WTC11 (cell line): ENCODE data around the gene FHL1. TPM values are rescaled to one million over a fixed set of nuclear protein-coding genes. Genes with fewer than 3 reads are reported as not detected.

Experiments
- ATAC-seq: fragments of 200-7000 bp; cut with Tn5 transposase; 2 replicates; pipeline ENCODE4 v1.10.0; 2021; ENCODE audit warnings: mild to moderate bottlenecking, moderate library complexity
- CTCF ChIA-PET: fragments of 300-600 bp; sonication (Branson Sonifier 250); formaldehyde crosslinking; loops from one replicate; lab custom pipeline; 2021; ENCODE audit warnings: antibody characterized with exemption; lab: Charles Lee
- POLR2A ChIA-PET: fragments of 350-600 bp; sonication (Branson Sonifier 250); formaldehyde crosslinking; loops from one replicate; lab custom pipeline; 2021; ENCODE audit warnings: antibody characterized with exemption; lab: Charles Lee
- DNase-seq: peaks from one replicate; pipeline ENCODE4 v3.0.0; 2021; ENCODE audit warnings: low spot score
- H3K27ac Mint-ChIP-seq: 2 replicates; pipeline ENCODE4 v1.8.0; 2021; ENCODE audit warnings: mixed read lengths
- H3K27me3 Mint-ChIP-seq: 2 replicates; pipeline ENCODE4 v1.8.0; 2021; ENCODE audit warnings: low read depth, mild to moderate bottlenecking, moderate library complexity, mixed read lengths
- H3K36me3 Mint-ChIP-seq: 2 replicates; pipeline ENCODE4 v1.8.0; 2021; ENCODE audit warnings: mixed read lengths
- H3K4me1 Mint-ChIP-seq: 2 replicates; pipeline ENCODE4 v1.8.0; 2022; ENCODE audit warnings: mixed read lengths
- H3K4me3 Mint-ChIP-seq: 2 replicates; pipeline ENCODE4 v1.8.0; 2021; ENCODE audit warnings: mild to moderate bottlenecking, moderate library complexity, mixed read lengths
- H3K9me3 Mint-ChIP-seq: 2 replicates; pipeline ENCODE4 v1.8.0; 2021; ENCODE audit warnings: mixed read lengths
- ATF1 ChIP-seq: sonication (generic); formaldehyde crosslinking; IDR thresholded peaks from 2 replicates; pipeline ENCODE4 v1.8.1; 2023; ENCODE audit warnings: mild to moderate bottlenecking, moderate library complexity, missing genetic modification reagents
- CBFB ChIP-seq: sonication (generic); formaldehyde crosslinking; IDR thresholded peaks from 2 replicates; pipeline ENCODE4 v1.8.1; 2022; ENCODE audit warnings: mild to moderate bottlenecking, low read depth, missing genetic modification reagents
- CREB1 ChIP-seq: sonication (generic); formaldehyde crosslinking; IDR thresholded peaks from 2 replicates; pipeline ENCODE4 v1.8.0; 2023; ENCODE audit warnings: mild to moderate bottlenecking, missing genetic modification reagents
- E2F4 ChIP-seq: sonication (generic); formaldehyde crosslinking; IDR thresholded peaks from 2 replicates; pipeline ENCODE4 v1.8.1; 2022; ENCODE audit warnings: low read depth, mild to moderate bottlenecking, moderate library complexity, missing genetic modification reagents, borderline replicate concordance
- ESRRA ChIP-seq: sonication (generic); formaldehyde crosslinking; IDR thresholded peaks from 2 replicates; pipeline ENCODE4 v1.8.1; 2022; ENCODE audit warnings: mild to moderate bottlenecking, missing genetic modification reagents, borderline replicate concordance
- FOXJ3 ChIP-seq: sonication (generic); formaldehyde crosslinking; IDR thresholded peaks from 2 replicates; pipeline ENCODE4 v1.9.0; 2021; ENCODE audit warnings: missing genetic modification reagents, mild to moderate bottlenecking, borderline replicate concordance
- MAX ChIP-seq: sonication (generic); formaldehyde crosslinking; IDR thresholded peaks from 2 replicates; pipeline ENCODE4 v1.8.0; 2022; ENCODE audit warnings: mild to moderate bottlenecking, missing genetic modification reagents
- SMAD3 ChIP-seq: sonication (generic); formaldehyde crosslinking; IDR thresholded peaks from 2 replicates; pipeline ENCODE4 v1.8.0; 2022; ENCODE audit warnings: missing genetic modification reagents, mild to moderate bottlenecking, borderline replicate concordance
- TEAD4 ChIP-seq: sonication (generic); formaldehyde crosslinking; IDR thresholded peaks from 2 replicates; pipeline ENCODE4 v1.8.0; 2022; ENCODE audit warnings: mild to moderate bottlenecking, missing genetic modification reagents
- USF1 ChIP-seq: sonication (generic); formaldehyde crosslinking; IDR thresholded peaks from 2 replicates; pipeline ENCODE4 v1.8.0; 2022; ENCODE audit warnings: mild to moderate bottlenecking, missing genetic modification reagents
- ZBTB21 ChIP-seq: sonication (generic); formaldehyde crosslinking; IDR thresholded peaks from 2 replicates; pipeline ENCODE4 v1.8.1; 2023; ENCODE audit warnings: mild to moderate bottlenecking, missing genetic modification reagents, borderline replicate concordance
- ZNF219 ChIP-seq: sonication (generic); formaldehyde crosslinking; IDR thresholded peaks from 2 replicates; pipeline ENCODE4 v1.8.0; 2023; ENCODE audit warnings: missing genetic modification reagents, mild to moderate bottlenecking, borderline replicate concordance
- ZNF396 ChIP-seq: fragments of 250-450 bp; sonication (Bioruptor Pico); IDR thresholded peaks from 2 replicates; pipeline ENCODE4 v1.8.0; 2021; ENCODE audit warnings: mild to moderate bottlenecking, moderate library complexity, borderline replicate concordance
- ZNF416 ChIP-seq: fragments of 250-450 bp; sonication (Bioruptor Pico); IDR thresholded peaks from 2 replicates; pipeline ENCODE4 v1.9.0; 2021; ENCODE audit warnings: mild to moderate bottlenecking, inconsistent platforms
- ZNF512 ChIP-seq: sonication (generic); formaldehyde crosslinking; IDR thresholded peaks from 2 replicates; pipeline ENCODE4 v1.8.1; 2022; ENCODE audit warnings: missing genetic modification reagents, borderline replicate concordance
- ZSCAN18 ChIP-seq: fragments of 250-450 bp; sonication (Bioruptor Pico); IDR thresholded peaks from 2 replicates; pipeline ENCODE4 v2.1.2; 2022; ENCODE audit warnings: mild to moderate bottlenecking, moderate library complexity
- total RNA-seq: library from RNA; stranded (reverse); gene quantifications from 3 replicates; pipeline ENCODE4 v1.2.3, GENCODE V29; 2021
- TF ChIP-seq, protein P1 (sequence below): sonication (generic); formaldehyde crosslinking; IDR thresholded peaks from 2 replicates; pipeline ENCODE4 v1.8.1; 2022; ENCODE audit warnings: low read depth, missing genetic modification reagents, borderline replicate concordance
- TF ChIP-seq, protein P2 (sequence below): sonication (generic); formaldehyde crosslinking; IDR thresholded peaks from 2 replicates; pipeline ENCODE4 v1.8.1; 2022; ENCODE audit warnings: mild to moderate bottlenecking, moderate library complexity, missing genetic modification reagents
- TF ChIP-seq, protein P3 (sequence below): sonication (generic); formaldehyde crosslinking; IDR thresholded peaks from 2 replicates; pipeline ENCODE4 v1.8.1; 2023; ENCODE audit warnings: mild to moderate bottlenecking, missing genetic modification reagents
- TF ChIP-seq, protein P4 (sequence below): fragments of 250-450 bp; sonication (Bioruptor Pico); IDR thresholded peaks from 2 replicates; pipeline ENCODE4 v1.9.0; 2021; ENCODE audit warnings: mild to moderate bottlenecking

FHL1 gene
- total RNA-seq, 1 experiment from 2014 or later = 43.5 TPM

DNA sequence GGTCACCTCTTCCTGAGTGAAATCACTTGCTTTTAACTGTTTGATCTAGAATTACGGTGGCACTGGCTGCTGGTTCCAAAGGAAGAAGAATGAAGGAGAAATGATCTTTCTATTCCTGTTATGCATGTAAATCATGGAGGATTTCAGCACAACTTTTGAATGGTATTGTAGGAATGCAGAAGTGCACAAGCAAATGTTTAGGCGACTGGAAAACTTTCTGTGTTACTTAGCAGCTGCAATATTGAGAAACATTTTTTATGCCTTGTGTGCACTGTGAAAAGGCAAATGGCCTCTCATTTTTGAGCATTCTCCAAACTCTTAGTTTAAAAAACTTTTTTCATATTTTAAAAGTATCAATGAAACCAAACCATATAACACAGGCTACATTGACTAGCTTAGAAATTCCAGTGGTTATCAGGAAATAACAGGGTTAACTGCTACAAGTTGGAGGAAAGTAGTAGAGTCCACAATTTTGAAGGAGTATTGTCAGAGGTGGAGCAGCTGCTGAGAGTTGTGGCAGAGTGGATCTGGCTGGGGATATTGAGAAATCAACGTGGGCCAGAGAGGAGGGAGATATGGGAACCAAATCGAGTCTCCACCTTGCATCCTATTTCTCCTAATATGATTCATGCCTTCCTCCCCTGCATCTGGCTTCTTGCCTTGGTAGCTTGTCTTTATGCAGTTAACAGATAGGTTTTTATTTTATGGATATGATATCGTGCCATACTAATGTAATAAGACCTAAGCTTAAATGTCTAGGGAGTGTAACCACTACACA, 32.0 kb upstream of the FHL1 start (continued):
- TF ChIP-seq USF1 (CRISPR knock-in tag) (no peak), CBFB (CRISPR knock-in tag) (no peak), SMAD3 (CRISPR knock-in tag) (no peak)
- TF ChIP-seq, protein P1, sequence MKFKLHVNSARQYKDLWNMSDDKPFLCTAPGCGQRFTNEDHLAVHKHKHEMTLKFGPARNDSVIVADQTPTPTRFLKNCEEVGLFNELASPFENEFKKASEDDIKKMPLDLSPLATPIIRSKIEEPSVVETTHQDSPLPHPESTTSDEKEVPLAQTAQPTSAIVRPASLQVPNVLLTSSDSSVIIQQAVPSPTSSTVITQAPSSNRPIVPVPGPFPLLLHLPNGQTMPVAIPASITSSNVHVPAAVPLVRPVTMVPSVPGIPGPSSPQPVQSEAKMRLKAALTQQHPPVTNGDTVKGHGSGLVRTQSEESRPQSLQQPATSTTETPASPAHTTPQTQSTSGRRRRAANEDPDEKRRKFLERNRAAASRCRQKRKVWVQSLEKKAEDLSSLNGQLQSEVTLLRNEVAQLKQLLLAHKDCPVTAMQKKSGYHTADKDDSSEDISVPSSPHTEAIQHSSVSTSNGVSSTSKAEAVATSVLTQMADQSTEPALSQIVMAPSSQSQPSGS (CRISPR knock-in tag) = no peak
- TF ChIP-seq, all 79 proteins: peak for 0

DNA sequence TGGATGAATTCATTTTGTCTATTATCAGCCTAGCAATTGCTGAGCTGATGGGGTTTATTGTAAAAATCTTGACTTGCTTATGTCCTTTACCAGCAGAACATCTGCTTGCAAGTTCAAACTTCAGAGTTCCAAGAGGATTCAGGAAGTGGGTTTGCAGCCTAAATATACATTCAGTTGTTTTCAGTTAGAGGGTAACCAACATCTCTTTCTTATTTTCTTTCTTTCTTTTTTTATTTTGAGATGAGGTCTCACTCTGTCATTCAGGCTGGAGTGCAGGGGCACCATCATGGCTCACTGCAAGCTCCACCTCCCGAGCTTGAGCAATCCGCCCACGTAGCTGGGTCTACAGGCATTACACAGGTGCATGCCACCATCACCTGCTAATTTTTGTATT, 31.4 kb upstream of the FHL1 start:
- no peaks in the 10 kb centered on the region for H3K4me1 Mint-ChIP-seq
- DNase-seq = no peak

GRCh38 chrX:136121788-136122187, 25.5 kb upstream of the FHL1 start:
- DNase-seq (no peak), ATAC-seq (no peak)
- POLR2A ChIA-PET = no interaction called here
- no peaks in the 10 kb centered on the region for H3K4me1 Mint-ChIP-seq
- no peak overlapping the region for H3K27ac Mint-ChIP-seq
- CTCF ChIA-PET = no interaction called here
- no peaks in the 10 kb centered on the region for H3K9me3 Mint-ChIP-seq
- no peak overlapping the region for H3K4me3 Mint-ChIP-seq
- H3K27me3 Mint-ChIP-seq = no peaks in the 10 kb centered on the region; the same call in 1 of the 2 replicates
- H3K36me3 Mint-ChIP-seq = no peaks in the 10 kb centered on the region
- TF ChIP-seq ATF1 (CRISPR knock-in tag) = no peak
- no peak for TF ChIP-seq TEAD4 (CRISPR knock-in tag)
- TF ChIP-seq ZNF219 (CRISPR knock-in tag) = no peak
- TF ChIP-seq, protein P2, sequence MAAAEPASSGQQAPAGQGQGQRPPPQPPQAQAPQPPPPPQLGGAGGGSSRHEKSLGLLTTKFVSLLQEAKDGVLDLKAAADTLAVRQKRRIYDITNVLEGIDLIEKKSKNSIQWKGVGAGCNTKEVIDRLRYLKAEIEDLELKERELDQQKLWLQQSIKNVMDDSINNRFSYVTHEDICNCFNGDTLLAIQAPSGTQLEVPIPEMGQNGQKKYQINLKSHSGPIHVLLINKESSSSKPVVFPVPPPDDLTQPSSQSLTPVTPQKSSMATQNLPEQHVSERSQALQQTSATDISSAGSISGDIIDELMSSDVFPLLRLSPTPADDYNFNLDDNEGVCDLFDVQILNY (CRISPR knock-in tag) = no peak
- no peak for TF ChIP-seq ZNF416 (CRISPR knock-in tag)
- TF ChIP-seq, protein P3, sequence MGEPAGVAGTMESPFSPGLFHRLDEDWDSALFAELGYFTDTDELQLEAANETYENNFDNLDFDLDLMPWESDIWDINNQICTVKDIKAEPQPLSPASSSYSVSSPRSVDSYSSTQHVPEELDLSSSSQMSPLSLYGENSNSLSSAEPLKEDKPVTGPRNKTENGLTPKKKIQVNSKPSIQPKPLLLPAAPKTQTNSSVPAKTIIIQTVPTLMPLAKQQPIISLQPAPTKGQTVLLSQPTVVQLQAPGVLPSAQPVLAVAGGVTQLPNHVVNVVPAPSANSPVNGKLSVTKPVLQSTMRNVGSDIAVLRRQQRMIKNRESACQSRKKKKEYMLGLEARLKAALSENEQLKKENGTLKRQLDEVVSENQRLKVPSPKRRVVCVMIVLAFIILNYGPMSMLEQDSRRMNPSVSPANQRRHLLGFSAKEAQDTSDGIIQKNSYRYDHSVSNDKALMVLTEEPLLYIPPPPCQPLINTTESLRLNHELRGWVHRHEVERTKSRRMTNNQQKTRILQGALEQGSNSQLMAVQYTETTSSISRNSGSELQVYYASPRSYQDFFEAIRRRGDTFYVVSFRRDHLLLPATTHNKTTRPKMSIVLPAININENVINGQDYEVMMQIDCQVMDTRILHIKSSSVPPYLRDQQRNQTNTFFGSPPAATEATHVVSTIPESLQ (CRISPR knock-in tag) = no peak
- TF ChIP-seq E2F4 = no peak
- TF ChIP-seq ZNF512 (CRISPR knock-in tag) = no peak
- no peak for TF ChIP-seq ESRRA (CRISPR knock-in tag)
- TF ChIP-seq FOXJ3 (CRISPR knock-in tag) = no peak
- no peak for TF ChIP-seq ZSCAN18
- TF ChIP-seq, protein P4, sequence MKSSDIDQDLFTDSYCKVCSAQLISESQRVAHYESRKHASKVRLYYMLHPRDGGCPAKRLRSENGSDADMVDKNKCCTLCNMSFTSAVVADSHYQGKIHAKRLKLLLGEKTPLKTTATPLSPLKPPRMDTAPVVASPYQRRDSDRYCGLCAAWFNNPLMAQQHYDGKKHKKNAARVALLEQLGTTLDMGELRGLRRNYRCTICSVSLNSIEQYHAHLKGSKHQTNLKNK (CRISPR knock-in tag) = no peak

More for the DNA sequence above, 31.4 kb upstream of the FHL1 start:
- no peak for TF ChIP-seq MAX
- TF ChIP-seq ZNF219 (CRISPR knock-in tag) = no peak
- TF ChIP-seq FOXJ3 (CRISPR knock-in tag) = no peak
- no peak for TF ChIP-seq ZNF396
- no peak for TF ChIP-seq ZBTB21
- no peak for TF ChIP-seq CREB1 (CRISPR knock-in tag)
- Mint-ChIP-seq H3K36me3 (no peaks in the 10 kb centered on the region), H3K9me3 (peaks cover 4% of the 10 kb centered on the region; the same call in 1 of the 2 replicates), H3K27me3 (no peaks in the 10 kb centered on the region), H3K4me3 (no peak overlapping the region), H3K27ac (no peak overlapping the region)
- ATAC-seq = no peak
- CTCF ChIA-PET = no interaction called here
- POLR2A ChIA-PET = no interaction called here
